IPS-20b (cell line): ENCODE results near the gene SORT1.
A peak's percentile ranks its signal among the peaks of the same experiment; 100 is the strongest.
"Not testable (repeated sequence)": the region's sequence is repeated elsewhere in the genome, so short reads cannot be mapped to it uniquely, and the experiment has no call there.

Experiments used
- H3K27ac ChIP-seq: one replicate; pipeline ENCODE4 v1.5.1; 2013; ENCODE audit warnings: low read length
- H3K27me3 ChIP-seq: 2 replicates; pipeline ENCODE4 v1.6.1; 2013; ENCODE audit warnings: mild to moderate bottlenecking, low read length, inconsistent platforms; ENCODE audit not compliant: insufficient read depth
- H3K36me3 ChIP-seq: 2 replicates; pipeline ENCODE4 v1.6.1; 2013; ENCODE audit warnings: low read depth, mild to moderate bottlenecking, inconsistent platforms, low read length, moderate library complexity; ENCODE audit not compliant: insufficient read depth
- H3K4me1 ChIP-seq: 2 replicates; pipeline ENCODE4 v1.6.1; 2013; ENCODE audit warnings: mild to moderate bottlenecking, control low read depth, inconsistent platforms, low read length, moderate library complexity; ENCODE audit not compliant: insufficient read depth
- H3K4me3 ChIP-seq: 2 replicates; pipeline ENCODE4 v1.5.1; 2013; ENCODE audit warnings: mild to moderate bottlenecking, low read length, inconsistent platforms
- H3K9ac ChIP-seq: 2 replicates; pipeline ENCODE4 v1.6.1; 2013; ENCODE audit warnings: low read depth, mild to moderate bottlenecking, inconsistent platforms, low read length, moderate library complexity
- H3K9me3 ChIP-seq: 2 replicates; pipeline ENCODE4 v1.6.1; 2013; ENCODE audit warnings: mild to moderate bottlenecking, low read depth, low read length, inconsistent platforms; ENCODE audit not compliant: insufficient read depth

Gene SORT1

DNA sequence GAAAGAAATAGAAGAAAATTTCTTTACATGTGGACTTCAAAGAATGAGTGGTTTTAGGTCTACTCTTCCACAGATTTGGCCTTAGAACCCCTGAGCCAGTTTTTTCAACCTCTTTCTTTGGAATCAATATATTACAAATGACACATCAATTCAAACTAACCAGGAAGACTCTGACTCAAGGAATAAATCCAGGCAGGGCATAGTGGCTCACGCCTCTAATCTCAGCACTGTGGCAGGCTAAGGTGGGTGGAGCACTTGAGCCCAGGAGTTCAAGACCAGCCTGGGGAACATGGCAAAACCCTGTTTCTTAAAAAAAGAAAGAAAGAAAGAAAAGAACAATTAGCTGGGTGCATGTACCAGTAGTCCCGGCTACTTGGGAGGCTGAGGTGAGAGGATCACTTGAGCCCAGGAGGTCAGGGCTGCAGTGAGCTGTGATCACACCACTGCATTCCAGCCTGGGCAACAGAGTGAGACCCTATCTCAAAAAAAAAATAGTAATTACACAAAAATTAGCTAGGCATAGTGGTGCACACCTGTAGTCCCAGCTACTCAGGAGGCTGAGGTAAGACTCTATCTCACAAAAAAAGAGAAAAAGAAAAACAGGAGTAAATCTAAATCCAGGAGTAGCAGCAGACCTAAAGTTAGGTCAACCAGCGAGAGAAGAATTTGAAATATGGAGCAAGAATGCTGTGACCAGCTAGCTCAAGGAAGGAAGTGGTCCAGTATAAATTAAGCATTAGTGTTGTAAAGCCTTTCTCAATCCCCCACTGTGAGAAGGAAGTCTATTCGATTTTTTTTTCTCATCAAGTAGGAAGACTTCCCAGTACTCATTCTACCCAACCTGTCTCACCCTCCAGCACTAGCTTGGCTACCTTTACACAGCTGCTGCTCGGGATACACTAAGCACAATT lies 1.9 kb downstream of the SORT1 start:
- Histone ChIP-seq H3K4me1 (peaks cover 16% of the 10 kb centered on the region), H3K27ac (no peak overlapping the region), H3K4me3 (peak overlapping the region; percentile 86), H3K9ac (no peak overlapping the region), H3K36me3 (peaks cover 15% of the 10 kb centered on the region; the same call in 1 of the 2 replicates), H3K27me3 (peaks cover 8% of the 10 kb centered on the region; the same call in 1 of the 2 replicates), H3K9me3 (no peaks in the 10 kb centered on the region)

GRCh38 chr1:109395282-109395599 lies 2.5 kb downstream of the SORT1 start:
- not testable (repeated sequence) for H3K27me3 ChIP-seq, H3K9me3 ChIP-seq, H3K9ac ChIP-seq, H3K27ac ChIP-seq, H3K4me3 ChIP-seq
- Histone ChIP-seq H3K36me3 (peaks cover 15% of the 10 kb centered on the region; the same call in 1 of the 2 replicates), H3K4me1 (peaks cover 16% of the 10 kb centered on the region)

- H3K27ac ChIP-seq, result no peak overlapping the region
- H3K4me3 ChIP-seq, result no peak overlapping the region
- H3K9me3 ChIP-seq, result no peaks in the 10 kb centered on the region
- H3K9ac ChIP-seq, result no peak overlapping the region
- H3K36me3 ChIP-seq, result peaks cover 15% of the 10 kb centered on the region; the same call in 1 of the 2 replicates
- peaks cover 16% of the 10 kb centered on the region for H3K4me1 ChIP-seq
- peaks cover 8% of the 10 kb centered on the region; the same call in 1 of the 2 replicates for H3K27me3 ChIP-seq
Measured at GRCh38 chr1:109394591-109395281, 3.0 kb downstream of the SORT1 start.

DNA sequence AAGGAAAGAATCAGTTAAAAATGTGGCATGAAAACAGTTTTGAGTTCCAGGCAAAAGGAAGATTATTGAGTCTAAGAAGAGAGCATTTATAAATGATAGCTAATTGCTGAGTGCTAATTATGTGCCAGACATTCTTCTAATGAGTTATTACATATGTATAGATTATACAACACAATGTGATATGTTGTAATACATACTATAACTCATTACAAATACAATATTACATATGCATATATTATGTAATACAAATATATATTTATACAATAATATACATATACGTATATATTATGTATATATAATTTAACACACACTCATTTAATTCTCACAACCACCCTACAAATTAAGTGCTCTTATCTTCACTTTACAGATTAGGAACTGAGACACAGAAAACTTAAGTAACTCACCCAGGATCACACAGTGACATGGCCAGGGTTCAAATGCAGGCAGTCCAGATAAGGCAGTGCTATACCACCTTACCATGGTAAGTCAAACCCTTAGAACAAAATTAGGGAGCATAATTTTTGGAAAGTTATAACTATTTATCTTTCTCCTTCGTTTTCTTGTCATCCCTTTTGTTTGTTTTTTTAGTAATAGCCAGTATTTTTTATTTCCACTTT lies 4.0 kb downstream of the SORT1 start:
- H3K4me1 ChIP-seq, result peaks cover 11% of the 10 kb centered on the region
- no peaks in the 10 kb centered on the region for H3K9me3 ChIP-seq
- peaks cover 8% of the 10 kb centered on the region; the same call in 1 of the 2 replicates for H3K27me3 ChIP-seq
- H3K9ac ChIP-seq, result no peak overlapping the region
- H3K27ac ChIP-seq, result no peak overlapping the region
- H3K4me3 ChIP-seq, result no peak overlapping the region
- peaks cover 15% of the 10 kb centered on the region; the same call in 1 of the 2 replicates for H3K36me3 ChIP-seq

DNA sequence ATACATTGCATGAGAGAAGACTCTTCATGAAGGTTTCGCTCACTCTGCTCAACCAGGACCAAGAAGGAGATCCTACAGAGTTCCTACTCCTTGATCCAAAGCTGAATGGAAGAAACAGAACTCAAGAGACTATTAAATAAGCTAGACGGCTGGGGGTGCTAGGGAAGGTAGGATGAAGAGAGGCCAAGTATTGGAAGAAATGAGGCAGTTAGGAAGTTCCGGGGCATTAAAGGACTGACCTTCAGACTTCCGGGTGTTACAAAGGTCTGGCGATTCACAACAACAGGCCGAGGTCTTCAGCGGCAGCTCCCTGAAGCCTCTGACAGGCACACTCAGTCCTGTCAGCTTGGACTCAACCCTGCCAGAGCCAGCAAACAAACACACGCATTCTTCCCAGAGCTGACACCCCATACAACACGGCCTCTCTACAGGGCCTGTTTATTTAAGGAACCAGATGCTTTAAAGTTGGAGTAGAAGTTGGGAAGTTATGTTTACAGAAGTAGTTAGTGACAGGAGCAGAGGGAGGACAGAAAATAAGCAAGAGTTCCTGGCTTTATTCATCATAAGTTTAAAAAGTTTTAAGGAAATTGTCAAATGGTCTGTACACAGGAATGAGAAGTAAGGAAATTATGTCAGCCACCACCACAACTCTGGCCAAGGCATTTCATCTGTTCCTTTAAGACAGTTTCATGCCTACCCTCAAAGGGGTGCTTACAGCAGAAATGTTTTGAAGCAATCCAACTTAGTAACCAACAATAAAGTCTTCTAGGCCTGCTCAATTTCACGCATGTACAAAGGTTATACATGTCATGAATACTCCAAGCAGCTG lies 4.7 kb downstream of the SORT1 start:
- Histone ChIP-seq H3K27me3 (peaks cover 8% of the 10 kb centered on the region; the same call in 1 of the 2 replicates), H3K4me3 (no peak overlapping the region), H3K36me3 (peaks cover 15% of the 10 kb centered on the region; the same call in 1 of the 2 replicates), H3K9ac (no peak overlapping the region), H3K27ac (no peak overlapping the region), H3K9me3 (no peaks in the 10 kb centered on the region), H3K4me1 (peaks cover 6% of the 10 kb centered on the region)

- H3K4me3 ChIP-seq, result no peak overlapping the region
- no peaks in the 10 kb centered on the region for H3K9me3 ChIP-seq
- H3K9ac ChIP-seq, result no peak overlapping the region
- peaks cover 8% of the 10 kb centered on the region; the same call in 1 of the 2 replicates for H3K27me3 ChIP-seq
- H3K36me3 ChIP-seq, result peaks cover 15% of the 10 kb centered on the region; the same call in 1 of the 2 replicates
- peaks cover 6% of the 10 kb centered on the region for H3K4me1 ChIP-seq
- H3K27ac ChIP-seq, result no peak overlapping the region
Measured at GRCh38 chr1:109392037-109392787, 5.5 kb downstream of the SORT1 start.

DNA sequence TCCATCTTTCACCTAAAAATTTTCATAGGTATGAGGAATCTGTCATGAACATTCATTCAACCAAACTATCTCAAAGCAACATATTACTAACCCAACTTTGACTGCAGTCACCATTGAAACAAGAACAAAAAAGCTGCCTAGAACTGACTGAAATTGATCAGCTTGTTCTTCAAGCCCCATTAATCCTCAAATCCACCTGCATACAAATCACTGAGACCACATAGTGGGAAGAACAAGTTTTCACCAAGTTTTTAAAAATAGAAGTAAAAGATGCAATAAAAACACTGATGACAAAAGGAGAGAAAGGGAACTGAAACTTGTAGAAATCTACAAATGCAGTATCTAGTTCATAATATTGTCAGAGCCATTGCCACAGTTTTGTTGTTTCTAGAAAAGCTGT lies 6.1 kb downstream of the SORT1 start:
- Histone ChIP-seq H3K27ac (no peak overlapping the region), H3K36me3 (peaks cover 15% of the 10 kb centered on the region; the same call in 1 of the 2 replicates), H3K4me3 (no peak overlapping the region), H3K9ac (no peak overlapping the region), H3K27me3 (peaks cover 4% of the 10 kb centered on the region; the same call in 1 of the 2 replicates), H3K9me3 (no peaks in the 10 kb centered on the region), H3K4me1 (peaks cover 4% of the 10 kb centered on the region)

GRCh38 chr1:109391157-109391556 lies 6.6 kb downstream of the SORT1 start:
- Histone ChIP-seq H3K36me3 (peaks cover 15% of the 10 kb centered on the region; the same call in 1 of the 2 replicates), H3K27me3 (no peaks in the 10 kb centered on the region; the same call in 1 of the 2 replicates), H3K4me3 (no peak overlapping the region), H3K9ac (no peak overlapping the region), H3K9me3 (no peaks in the 10 kb centered on the region), H3K4me1 (no peaks in the 10 kb centered on the region; the same call in 1 of the 2 replicates), H3K27ac (no peak overlapping the region)

DNA sequence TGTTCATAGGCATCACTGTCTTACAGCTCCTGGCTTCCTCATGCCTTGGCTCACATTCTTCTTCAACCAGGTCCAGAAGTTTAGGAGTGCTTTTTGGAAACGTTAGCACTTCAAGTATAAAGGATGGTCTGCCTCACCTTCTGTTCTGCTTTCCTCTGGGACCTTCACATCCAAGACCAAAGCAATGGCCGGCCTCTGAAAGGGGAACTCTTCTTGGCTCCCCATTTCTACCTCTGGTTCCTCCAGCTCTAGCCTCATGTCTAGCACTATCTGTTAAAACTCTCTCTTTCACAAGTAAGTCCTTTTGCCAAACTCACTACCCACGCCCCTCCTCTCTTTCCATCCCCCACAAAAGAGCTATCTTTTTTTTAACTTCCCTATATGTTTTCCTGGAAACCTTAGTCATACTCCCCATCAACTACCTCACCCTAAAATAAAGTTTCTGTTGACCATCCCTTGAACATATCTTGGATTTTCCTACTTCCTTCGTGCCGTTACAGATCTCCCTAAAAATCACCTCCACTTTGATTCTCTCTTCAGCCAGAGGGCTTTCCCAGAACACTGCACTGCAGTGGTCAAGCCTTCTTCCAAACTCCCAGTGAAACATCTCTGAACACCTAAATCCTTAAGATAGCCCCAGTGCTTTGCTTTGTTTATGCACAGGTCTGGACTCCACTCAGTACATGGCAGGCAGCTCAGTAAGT lies 7.9 kb downstream of the SORT1 start:
- Histone ChIP-seq H3K27me3 (no peaks in the 10 kb centered on the region), H3K9me3 (no peaks in the 10 kb centered on the region), H3K9ac (no peak overlapping the region), H3K36me3 (peaks cover 15% of the 10 kb centered on the region; the same call in 1 of the 2 replicates), H3K4me3 (no peak overlapping the region), H3K4me1 (no peaks in the 10 kb centered on the region; the same call in 1 of the 2 replicates), H3K27ac (no peak overlapping the region)
